GM19372 (cell line): ENCODE measurements around the gene CORIN.

Source experiments
- ATAC-seq: cut with Tn5 transposase; IDR thresholded peaks from one replicate; pipeline ENCODE4 v1.9.1; 2021; ENCODE audit warnings: mild to moderate bottlenecking, low read depth, moderate library complexity; ENCODE audit not compliant: unreplicated experiment

CORIN gene

DNA sequence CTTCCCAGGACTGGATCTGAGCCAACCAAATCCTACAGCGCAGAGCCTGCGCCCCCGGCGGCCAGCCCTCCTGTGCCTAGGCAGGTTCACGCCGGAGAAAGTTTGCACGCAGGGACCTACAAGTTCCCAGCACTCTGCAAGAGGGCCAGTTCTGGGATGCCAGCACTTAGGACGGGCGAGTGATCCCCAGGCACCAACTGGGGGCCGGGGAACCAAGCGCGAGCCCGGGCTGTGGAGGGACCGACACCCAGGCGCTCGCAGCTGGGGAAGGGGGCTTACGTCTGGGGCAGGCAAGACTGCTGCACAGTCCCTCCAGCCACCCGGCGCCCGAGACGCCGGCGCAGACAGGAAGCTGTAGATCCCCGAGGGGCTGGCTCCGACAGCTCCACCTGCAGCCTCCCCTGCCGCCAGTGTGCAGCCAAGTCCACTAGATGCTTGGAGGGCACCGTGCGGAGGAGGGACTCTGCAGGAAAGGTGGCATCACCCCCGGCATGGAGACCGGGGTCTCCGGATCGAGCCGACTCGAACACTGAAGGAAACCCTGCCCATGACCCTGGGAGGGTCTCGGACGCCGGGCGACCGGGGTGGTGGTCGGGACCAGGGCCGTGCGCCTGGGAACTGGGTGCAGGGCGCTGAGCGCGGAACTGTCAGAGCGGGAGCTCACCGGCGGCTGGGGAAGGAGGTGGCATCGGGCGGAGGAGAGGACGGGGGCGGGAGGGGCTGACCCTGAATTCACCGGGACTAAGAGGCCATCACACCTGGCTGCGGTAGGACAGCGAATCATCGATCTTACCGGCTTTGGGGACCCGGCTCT is 566 bp downstream of the CORIN start:
- peak; percentile 63 for ATAC-seq

DNA sequence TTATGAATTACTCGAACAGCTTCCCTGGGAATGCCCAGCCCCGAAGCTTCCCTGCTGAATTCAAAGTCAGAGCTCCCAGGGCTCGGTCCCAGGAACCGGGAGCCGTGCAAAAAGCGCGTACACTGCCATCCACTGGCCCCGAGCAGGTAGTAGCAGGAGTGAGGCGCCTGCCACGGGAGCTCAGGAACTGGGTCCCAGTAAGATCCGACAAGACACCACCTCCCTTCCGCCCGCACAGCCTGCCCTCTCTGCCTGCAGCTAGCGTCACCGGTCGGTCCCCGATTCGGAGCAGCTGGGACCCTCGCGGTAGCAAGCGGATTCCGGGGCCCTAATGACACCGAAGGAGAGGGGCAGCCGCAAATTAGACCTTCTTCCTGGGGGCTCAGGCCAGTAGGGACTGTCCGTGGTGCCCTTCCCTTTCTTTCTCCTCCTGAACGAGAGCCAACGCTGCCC is 1.2 kb downstream of the CORIN start:
- peak; percentile 70 for ATAC-seq

DNA sequence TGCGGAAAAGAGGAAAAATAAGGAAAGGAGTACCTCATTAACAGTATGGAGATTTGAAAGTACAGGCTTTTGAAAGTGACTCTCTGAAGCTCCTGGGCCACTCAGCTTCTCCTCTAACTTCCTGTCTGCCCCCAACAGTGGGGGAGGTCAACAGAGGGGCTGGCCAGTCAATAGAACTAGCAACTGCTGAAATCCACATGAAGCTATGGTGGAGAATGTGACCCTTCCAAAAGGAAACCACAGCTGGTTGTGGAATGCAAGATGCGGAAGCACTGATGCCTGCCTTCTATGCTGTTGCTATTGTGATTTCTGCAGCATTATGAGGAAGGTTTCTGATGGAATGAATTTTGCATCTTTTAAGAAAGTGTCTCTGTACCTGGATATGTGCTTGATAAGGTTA is 2.4 kb downstream of the CORIN start:
- no peak for ATAC-seq

DNA sequence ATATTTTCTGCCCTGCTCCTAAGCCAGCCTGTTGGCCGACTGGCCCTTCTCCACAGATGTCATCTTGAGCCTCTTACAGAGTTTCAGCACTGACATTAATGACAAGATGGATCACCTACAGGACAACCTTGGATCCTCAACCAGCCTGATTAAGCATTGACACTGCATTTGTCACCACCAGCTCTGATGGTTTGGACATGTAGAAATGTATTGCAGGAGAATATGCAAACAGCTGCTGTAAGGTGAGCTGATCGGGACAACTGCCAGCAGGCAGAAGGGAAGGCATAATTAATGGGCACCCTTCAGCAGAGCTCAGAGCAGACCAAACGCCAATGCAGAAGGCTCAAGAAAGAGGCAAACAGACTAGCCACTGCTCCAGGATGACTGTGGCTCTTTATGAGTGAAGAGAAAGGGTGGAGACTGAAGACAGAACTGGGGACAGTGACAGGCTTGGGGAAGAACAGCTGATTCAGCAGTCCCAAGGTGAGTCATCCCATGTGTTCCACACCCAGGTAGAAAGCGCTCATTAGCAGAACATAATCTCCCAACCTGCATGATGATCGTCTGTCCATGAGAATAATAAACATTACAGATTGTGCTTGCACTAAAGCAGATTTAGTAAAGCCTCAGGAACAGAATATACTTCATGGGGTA is 6.7 kb downstream of the CORIN start:
- no peak for ATAC-seq

DNA sequence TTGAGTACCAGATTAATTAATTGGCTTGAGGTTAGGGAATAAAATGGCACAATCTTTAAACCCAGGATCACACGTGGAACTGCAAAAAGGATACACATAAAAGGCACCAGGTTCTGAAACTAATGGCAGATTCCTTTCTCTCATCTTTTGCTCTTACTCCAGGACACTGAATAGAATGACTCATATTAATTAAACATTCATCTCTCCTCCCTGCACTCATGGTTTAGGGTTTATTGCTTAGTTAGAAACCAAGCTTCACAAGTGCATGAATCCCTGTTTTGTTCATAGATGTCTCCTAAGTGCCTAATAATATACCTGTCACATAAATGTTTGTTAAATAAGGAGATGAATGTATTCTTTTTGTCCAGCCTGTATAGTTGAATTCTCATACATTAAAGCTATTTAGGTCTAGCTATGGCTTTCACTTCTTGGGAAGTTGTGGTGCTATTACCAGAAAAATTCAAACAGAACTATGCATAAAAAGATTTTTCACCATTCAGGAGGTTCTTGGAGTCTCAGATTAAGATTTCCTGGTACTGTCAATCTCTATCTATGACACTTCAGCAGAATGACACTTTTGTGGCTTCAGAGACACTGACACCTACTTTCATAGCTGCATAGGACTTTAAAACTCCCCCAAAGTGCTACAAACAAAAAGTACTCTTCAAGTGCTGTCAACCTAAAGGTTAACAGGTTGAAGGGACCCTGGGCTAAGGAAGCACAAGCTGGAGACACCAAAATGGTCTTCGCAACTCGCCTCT is 7.4 kb downstream of the CORIN start:
- no peak for ATAC-seq

DNA sequence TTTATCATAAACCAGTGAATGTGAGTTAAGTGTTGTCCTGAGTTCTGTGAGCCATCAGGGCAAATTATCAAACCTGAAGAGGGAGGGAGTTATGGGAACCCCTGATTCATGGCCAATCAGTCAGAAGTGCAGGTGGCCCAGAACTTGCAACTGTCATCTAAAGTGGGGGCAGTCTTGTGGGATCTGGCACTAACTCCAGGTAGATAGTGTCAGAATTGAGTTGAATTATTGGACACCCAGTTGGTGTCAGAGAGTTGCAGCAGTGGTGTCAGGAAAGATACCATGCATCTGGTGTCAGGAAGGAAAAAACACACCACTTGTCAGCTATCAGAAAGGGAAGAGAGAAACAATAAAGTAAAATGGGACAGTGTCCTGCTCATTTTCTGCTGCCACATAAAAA is 8.4 kb downstream of the CORIN start:
- ATAC-seq, result no peak

DNA sequence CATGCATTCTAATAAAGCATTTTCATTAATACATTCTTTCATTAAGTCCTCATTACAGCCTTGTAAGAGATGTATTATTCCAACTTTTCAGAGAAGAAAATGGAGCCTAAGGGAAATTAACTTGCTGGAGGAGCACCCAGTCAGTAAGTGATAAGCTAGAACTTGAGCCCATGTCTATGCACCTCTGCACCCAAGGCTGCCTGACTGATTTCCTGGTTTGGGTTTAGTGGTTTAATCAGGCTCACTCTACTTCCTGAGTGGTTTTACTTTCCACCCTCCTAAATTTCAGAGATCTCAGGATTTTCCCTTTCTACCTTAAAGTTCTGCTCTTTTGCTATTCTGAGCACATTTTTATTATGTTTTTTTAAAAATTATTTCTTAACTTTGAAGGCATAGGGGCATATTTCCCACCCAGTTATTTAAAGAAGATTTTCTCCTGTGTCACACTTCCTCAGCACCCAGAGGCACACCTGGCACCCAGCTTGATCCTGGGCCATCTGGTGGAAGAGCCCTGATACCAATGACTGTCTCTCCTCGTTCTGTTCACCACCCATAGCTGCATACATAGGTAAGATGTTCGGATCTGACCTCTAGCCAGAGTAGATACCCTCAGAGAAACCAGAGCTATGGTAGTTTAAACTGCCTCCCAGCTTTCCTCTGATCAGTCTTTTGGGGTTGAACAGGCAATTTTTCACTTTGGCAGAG is 10.4 kb downstream of the CORIN start:
- ATAC-seq, result no peak

DNA sequence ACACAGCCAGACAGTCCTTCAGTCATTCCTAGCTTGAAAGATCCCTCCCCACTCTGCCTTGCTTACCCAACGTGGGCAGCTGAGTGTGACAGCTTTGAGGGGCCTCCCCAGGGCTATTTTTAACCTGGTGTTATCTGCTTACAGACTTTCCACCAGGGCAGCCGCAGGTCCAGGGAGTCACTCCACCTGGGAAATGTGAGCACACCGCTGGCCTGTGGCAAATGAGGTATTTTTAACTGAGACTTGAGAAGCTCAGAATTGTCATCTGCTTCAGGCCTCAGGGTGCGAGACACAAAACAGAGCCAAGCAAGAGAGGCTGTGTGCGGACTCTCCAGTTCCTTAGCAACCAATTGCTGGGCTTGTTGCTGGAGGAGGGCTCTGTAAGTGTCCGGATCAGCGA is 13.0 kb downstream of the CORIN start:
- ATAC-seq, result no peak

DNA sequence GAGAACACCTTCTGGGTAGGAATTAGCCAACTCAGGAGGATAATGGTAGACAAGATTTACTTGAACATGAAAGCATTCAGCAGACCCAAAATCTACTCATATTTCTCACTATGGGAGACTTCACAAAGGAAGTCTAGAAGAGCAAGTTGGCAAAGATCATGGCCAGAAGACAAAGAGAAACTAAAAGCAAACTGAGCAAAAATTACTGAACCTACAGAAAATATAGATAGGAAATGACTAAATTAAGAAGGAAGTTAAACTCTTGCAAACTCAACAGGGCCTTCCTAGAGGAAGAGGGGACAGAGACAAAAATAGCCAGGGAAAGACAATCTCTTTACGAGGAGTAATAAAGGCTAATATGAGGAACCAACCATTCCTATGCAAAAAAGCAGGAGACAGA is 18.7 kb downstream of the CORIN start:
- no peak for ATAC-seq

DNA sequence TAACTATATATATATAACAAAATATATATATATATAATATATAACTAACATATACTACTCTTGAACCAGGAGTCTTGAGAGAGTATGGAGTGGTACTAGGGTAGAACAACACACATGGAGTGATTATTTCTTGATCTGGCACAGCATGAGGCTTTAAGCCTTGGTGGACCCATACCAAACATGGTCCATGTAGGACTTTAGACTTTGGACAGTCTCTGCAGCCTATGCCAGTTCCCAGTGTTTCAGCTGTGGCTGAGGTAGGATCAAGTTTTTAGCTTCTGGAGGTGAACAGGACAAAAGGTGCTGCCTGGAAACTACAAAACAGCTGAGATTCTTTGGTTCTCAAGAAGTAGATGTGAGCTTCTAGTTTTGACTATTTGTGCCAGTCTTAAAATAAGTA is 20.6 kb downstream of the CORIN start:
- no peak for ATAC-seq

DNA sequence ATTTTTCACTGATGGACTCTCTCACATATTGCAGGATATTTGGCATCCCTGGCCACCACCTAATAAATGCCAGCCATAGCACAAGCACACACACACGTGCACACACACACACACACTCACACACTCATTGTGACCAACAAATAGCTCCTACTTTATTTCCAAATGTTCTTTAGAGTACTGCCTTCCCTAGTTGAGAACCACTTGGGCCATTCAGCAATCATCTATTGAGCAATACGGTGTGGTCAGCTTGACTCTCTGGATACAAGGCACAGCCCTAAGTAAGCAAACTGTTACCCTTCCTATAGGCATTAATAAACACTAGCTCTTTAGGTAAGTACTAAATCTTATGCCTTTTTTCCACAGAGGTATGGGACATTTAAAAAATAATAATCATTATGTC is 21.1 kb downstream of the CORIN start:
- ATAC-seq, result no peak

DNA sequence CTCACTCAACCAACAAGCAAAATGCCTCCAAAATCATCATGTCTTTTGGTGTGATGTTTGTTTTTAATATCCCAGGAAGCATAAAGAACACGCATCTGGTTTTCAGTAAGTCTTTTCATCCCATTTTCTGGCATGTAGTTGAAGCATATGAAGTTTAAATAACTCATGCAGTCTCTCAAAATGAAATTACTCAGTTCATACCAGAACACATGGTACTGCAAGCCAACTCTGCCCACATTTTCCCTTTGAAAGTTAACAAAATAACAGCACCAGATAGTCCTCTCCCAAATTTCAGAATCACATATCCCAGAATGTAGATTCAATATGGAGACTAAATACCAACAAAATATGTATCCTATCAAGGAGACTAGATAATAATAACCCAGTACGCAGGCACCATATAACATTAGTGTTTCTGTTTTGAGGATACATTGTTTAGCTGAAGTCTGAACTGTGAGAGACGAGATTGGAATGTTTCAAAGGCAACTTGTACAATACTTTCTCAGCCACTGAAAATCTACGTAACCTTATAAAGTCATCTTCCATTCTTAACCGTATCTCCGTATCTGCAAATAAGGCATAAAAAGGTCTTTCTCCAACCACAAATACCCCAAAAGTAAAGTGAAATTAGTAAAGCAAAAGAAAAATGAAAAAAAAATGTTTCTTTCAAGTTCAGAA is 23.1 kb downstream of the CORIN start:
- ATAC-seq, result no peak

DNA sequence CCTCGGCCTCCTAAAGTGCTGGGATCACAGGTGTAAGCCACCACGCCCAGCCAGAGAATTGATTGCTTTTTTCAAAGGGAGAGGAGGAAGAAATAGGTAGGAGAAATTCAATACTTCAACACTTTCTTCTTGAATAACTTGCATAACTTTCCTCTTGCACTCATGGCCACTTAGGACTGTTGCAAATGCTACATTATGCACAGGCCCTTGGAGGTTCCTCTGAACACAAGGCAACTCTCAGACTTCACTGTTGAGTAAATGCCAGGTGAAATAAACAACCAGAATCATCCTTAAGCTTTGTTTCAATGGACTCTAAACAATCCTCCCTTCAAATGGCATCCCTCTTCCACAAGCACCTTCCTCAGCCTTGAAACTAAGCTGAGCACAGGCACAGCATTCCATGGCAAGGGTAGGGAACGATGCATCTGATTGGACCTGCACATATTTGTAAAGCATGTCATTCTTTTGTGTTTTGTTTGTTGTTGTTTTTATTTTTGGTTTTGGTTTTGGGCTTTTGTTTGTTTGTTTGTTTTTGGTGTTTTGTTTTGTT is 28.1 kb downstream of the CORIN start:
- no peak for ATAC-seq

DNA sequence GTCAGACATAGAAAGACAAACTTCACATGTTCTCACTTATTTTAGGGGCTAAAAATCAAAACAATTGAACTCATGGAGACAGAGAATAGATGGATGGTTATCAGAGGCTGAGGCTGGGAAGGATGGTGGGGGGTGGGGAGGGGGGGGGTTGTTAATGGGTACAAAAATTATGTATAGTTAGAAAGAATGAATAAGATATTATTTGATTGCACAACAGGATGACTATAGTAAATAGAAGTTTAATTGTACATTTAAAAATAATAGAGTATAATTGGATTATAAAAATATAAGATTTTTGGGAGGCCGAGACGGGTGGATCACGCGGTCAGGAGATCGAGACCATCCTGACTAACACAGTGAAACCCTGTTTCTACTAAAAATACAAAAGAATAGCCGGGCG is 33.3 kb downstream of the CORIN start:
- ATAC-seq, result no peak

DNA sequence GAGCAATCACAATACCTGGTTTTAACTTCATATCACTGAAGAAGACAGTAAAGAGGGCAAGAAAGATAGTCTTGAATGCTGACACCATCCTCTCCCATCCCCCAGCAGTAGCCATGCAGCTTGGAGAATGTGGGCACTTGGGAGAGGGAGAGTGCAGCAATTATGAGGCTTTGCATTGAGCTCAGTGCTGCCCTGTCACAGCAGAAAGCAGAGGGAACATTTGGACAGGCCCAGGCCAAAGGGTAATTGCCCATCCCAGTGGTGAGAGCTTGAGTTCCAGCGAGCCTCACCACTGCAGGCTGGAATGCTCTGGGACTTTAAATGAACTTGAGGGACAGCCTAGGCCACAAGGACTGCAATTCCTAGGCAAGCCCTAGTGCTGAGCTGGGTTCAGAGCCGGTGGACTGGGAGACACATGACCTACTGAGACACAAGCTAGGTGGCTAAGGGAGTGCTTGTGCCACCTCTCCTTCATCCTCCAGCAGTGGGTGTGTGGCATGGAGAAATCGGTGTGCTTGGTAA is 36.3 kb downstream of the CORIN start:
- no peak for ATAC-seq

DNA sequence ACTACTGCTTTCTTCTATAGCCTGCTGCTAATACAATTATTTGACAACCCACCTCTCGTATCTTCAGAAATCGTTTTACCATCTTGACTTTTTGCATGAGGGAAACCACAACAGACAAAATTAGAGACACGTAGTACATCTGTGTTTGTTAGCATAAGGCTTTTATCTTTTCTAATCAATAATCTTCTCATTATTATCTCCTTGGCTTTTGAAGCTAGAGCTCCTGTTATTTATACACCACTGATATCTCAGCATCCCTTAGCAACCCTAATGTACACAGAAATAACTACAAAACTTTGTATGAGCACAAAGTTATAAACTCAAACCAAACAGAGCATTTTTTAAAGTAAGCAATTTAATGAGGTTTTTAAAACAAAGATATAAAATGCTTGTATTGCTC is 39.7 kb downstream of the CORIN start:
- ATAC-seq, result no peak

DNA sequence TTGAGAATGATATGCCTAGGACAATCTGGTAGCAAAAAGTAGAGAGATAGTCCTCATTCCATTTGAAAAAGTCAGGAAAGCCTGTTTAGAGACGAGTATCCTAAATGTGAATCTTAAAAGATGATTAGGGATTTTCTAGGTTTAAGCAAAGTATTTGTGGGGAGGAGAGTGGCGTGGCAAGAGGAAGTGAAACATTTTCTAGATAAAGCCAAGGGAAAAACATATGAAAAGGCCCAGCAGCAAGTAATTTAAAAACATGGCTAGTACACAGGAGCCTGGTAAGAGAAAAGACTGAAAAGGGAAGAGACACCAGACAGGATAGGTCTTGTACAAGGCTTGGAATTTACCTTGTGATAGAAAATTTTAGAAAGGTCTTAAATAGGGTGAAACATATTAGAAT is 45.9 kb downstream of the CORIN start:
- ATAC-seq, result no peak

DNA sequence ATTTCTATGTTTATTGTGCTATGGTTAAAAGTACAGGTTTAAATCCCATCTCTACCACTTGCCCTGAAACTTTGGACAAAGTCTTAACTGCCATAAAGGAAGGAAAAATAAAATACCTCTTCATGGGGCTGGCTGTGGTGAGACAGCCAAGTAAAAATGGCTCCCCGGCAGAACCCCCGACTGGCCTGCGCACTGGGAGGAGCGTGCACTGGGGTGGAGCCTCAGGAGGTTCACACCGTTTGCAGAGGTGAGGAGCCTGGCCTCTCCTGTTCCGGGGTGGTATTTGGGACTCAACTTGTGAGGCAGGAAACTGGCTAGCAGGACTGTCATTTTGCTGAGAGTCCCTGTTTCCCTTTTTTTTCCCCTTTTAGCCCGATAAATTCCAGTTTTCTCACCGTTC is 47.8 kb downstream of the CORIN start:
- ATAC-seq, result no peak

DNA sequence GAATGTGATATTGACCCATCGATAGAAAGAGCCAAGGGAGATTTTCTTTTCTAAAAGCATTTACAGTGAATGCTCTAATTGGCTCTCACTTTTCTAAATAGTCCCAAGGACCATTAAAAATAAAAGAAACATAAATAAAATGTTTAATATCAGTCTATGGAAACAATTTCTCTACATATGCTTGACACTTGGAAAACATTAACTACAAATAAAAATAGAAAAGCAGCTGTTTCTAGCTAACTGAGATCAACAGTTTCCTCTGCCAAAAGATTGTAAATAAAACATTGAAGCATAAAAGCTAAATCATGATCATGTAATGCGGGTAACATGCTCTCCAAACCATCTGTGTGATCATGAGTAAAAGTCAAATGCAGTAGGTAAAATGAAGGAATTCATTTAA is 49.7 kb downstream of the CORIN start:
- ATAC-seq, result no peak

DNA sequence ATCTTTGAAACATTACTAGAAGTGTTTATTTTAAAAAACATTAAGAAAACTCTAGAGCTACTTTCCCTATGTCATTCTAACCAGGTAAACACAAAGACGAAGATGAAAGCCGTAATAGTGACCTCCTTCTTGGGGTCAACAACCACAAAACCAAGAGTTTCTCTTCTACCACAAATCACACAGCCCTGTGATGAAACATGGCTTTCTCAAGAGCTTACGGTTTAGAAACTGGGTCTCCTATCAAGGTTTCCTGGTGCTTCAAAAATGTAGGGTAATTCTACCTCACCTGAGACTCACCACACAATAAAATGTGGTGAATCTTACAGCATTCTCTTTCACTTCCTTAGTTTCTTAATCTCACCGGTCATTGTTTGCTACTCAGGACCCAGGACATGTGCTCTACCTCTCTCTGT is 50.9 kb downstream of the CORIN start:
- peak; percentile 52 for ATAC-seq
